Kidney tubule cell (primary cell): Measurements from ENCODE around the gene PLXNA3.

Experiments used
- DNase-seq: peaks from one replicate; pipeline ENCODE4 v3.0.0-alpha.2; 2018; ENCODE audit warnings: low spot score

Gene PLXNA3

GRCh38 chrX:154458116-154458953 is at the start of gene PLXNA3:
PLXNA3 (plus strand) TSS chrX:154458281; CDS start chrX:154460184, 1,903 bp downstream.
- DNase-seq = peak; percentile 50

GRCh38 chrX:154408659-154409221 is 49.3 kb upstream of the PLXNA3 start:
- no peak for DNase-seq

DNA sequence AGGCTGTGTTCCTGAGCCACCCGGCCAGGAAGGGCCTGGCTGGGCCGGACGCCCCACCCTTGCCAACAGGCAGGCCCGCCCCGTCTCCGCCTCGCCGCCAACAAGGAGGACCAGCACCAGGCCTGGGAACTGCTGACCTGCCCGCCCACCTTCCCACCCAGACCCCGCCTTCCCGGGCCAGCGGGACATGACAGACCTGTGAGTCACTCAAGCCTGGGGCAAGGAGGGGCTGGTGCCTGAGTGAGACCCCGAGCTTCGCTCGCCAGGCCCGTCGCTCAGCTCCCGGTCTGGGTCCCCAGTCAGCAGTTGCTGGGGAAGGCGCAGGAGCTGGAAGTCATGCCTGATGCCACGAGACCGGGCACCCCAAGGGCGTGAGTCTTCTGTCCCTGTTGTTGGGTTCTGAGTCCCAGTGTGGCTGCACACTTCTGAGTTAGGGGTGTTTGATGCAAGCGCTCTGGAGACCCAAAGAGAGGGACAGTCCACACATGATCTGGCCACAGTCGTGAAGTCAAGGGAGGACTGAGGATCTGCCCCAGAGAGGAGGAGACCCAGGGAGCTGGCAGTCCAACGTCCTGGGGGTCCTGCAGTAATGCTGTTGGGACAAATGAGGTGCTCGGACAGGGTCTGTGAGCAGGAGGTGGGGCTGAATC is 48.7 kb upstream of the PLXNA3 start, which contains the start of gene DNASE1L1:
TSS of gene DNASE1L1 (minus strand) at position 33 of the 650 bp plus-strand sequence. CDS start 3,686 bp downstream, outside the sequence.
- DNase-seq = peak; percentile 75

DNA sequence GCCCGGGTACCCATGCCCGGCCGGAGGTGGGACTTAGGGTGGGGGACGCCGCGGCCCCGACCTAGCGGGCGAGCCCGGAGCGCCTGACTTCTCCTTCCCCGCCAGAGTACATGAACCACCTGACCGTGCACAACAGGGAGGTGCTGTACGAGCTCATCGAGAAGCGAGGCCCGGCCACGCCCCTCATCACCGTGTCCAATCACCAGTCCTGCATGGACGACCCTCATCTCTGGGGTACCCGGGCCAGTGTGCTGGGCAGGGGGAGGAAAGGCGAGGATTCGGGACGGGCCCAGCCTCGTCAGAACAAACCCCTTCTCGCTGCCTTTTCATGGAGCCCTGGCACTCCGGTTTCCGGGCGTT is 46.1 kb upstream of the PLXNA3 start:
- DNase-seq = peak; percentile 58

GRCh38 chrX:154412468-154412867 is 45.6 kb upstream of the PLXNA3 start:
- no peak for DNase-seq

DNA sequence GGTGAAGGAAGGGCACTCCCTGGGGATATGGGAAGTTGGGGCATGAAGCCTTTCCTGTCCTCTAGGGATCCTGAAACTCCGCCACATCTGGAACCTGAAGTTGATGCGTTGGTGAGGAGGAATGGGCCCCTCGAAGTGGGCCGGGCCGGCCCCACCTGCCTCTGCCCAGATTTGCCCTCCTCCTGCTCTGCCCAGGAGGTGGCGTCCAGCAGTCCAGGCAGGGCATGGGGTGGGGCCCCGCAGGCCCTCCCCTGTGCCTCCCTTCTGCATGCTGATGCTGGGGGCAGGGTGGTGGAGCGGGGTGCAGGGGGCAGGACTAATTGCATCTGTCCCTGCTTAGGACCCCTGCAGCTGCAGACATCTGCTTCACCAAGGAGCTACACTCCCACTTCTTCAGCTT is 44.9 kb upstream of the PLXNA3 start:
- no peak for DNase-seq

- no peak for DNase-seq
These were observed 40.9 kb upstream of the PLXNA3 start for GRCh38 chrX:154417157-154417556.

DNA sequence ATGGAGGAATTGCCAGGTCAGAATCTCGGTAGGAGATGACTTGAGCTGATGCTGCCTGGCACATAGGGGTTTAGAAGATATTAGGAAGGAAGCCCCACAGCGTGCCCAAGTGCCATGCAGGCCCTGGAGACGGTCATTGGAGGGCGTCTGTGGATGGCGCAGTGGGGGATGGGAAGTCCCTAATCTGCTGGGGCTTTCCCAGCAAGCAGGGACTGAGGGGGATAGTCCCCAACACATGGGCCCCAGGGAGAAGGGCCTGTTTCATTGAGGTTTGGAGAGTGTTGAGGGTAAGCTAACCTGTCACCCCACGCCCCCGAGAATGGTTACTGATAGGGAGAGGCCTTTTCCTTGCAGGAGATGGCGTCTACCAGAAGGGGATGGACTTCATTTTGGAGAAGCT is 38.9 kb upstream of the PLXNA3 start:
- DNase-seq = no peak

GRCh38 chrX:154419688-154420401 is 38.2 kb upstream of the PLXNA3 start:
- no peak for DNase-seq

DNA sequence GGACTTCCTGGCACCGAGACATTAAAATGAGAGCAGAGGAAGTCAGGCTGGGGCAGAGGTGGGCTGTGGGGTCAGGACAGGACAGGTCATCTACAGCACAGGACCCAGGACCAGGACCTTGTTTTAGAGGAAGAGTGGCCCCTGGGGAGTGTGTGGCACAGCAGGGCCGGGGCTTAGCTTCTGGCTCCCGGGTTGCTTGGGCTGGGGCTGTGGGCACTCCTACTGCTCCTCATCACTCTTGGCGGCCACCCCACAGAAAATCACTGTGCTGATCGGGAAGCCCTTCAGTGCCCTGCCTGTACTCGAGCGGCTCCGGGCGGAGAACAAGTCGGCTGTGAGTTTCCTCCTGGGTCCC is 37.7 kb upstream of the PLXNA3 start:
- DNase-seq = no peak

DNA sequence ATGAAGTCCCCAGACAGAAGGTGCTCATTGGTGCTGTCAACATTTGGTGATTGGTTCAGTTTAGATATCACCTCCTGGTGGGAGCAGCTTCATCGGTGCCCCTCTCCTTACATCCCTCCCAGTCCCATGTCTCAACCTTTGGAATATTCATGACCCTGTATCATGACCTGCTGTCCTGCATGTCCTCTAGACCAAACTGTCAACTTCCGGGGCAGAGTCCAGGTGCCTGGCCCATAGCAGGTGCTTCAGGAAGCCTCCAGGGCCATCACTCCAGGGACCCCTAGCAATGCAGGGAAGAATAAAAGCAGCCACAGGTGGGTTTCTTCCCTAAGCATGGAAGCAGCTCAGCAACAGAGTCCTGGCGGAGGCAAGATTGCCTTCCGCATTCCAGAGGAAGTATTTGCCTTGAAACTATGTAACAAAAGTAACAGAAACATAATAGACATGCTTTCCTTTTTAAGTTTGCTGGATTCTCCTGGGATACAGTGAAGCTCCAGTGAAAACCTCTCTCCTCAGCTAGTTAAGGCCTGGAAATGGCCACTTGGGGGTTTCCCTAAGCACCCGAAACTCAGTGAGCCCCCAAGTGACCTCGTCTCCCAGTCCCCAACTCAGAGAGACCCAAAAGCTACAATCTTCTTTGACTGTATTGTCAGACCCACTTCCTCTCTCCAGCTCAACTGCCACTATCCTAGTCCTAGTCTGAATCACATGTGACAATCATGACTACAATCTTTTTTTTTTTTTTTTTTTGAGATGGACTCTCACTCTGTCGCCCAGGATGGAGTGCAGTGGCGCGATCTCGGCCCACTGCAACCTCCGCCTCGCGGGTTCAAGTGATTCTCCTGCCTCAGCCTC is 30.9 kb upstream of the PLXNA3 start:
- DNase-seq = peak; percentile 27

- peak; percentile 92 for DNase-seq
These were observed 29.6 kb upstream of the PLXNA3 start, which contains the start of gene ATP6AP1 for GRCh38 chrX:154428176-154429171. ATP6AP1 (plus strand) TSS chrX:154428677; CDS start chrX:154428693, 16 bp downstream.

DNA sequence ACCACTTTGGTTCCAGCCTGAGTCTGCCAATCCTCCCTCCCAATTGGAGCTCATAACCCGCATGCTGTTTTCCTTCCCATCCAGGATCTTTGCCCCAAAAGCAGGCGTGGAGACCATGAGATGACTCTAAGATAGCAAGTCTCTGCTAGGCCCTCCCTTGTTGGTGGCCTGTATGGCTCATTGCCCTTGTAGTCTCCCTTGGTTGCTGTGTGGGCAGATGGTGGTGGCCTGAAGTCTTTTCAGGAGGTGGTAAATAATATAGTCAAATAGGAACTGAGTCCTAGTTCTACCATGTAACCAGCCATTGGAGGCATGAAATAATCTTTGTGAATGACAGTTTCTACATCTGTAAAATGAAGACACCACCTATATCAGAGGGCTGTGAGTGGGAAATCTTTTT is 28.4 kb upstream of the PLXNA3 start:
- no peak for DNase-seq

GRCh38 chrX:154430479-154430878 is 27.6 kb upstream of the PLXNA3 start:
- DNase-seq = no peak

DNA sequence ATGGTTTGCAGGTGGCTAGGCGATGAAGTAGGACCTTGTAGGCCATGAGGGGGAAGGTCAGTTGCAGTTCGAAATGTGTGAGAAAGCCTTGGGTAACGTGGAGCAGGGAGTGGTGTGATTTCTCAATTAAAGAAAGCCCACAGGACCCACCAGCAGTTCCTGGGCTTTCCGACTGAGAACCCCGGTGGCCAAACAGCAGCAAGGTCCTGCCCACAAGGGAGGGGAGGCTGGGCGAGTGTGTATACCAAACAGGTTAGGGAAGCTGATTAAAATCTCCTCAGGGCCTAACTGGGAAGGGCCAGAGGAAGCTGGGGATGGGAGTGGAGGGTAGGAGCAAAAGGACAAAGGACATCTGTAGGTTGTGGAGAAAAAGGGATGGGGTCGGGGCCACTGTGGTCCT is 27.2 kb upstream of the PLXNA3 start:
- DNase-seq = no peak

DNA sequence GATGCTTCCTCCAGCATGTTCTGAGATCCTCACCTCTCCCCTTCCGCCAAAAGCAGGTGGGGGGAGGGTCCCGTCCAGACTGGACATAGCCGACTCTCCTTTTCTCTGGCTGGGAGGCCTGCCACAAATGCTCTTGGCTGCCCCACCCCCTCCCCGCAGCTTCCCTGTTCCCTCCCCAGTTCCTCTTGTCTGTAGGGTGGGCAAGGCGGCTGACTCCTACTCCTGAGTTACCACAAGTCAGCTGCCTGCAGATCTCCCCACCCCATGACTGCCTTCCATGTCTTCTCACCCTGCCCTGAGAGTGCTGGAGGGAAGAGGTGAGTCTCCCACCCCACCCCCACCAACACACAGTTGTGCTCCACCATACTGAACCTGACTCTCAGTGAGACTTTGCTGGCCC is 26.7 kb upstream of the PLXNA3 start:
- no peak for DNase-seq

DNA sequence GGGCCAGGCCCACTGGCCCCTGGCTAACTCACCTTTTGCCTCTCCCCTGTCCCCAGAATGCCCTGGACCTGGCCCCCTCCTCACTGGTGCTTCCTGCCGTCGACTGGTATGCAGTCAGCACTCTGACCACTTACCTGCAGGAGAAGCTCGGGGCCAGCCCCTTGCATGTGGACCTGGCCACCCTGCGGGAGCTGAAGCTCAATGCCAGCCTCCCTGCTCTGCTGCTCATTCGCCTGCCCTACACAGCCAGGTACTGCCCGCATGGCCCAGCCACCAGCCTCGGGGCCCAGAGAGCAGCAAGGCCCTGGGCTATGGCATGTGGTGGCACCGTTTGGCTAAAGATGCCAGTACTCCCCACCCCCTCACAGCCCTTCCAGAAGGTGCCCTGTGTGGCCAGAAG is 25.9 kb upstream of the PLXNA3 start:
- DNase-seq = no peak

- no peak for DNase-seq
These were observed 24.5 kb upstream of the PLXNA3 start for GRCh38 chrX:154433605-154434004.

DNA sequence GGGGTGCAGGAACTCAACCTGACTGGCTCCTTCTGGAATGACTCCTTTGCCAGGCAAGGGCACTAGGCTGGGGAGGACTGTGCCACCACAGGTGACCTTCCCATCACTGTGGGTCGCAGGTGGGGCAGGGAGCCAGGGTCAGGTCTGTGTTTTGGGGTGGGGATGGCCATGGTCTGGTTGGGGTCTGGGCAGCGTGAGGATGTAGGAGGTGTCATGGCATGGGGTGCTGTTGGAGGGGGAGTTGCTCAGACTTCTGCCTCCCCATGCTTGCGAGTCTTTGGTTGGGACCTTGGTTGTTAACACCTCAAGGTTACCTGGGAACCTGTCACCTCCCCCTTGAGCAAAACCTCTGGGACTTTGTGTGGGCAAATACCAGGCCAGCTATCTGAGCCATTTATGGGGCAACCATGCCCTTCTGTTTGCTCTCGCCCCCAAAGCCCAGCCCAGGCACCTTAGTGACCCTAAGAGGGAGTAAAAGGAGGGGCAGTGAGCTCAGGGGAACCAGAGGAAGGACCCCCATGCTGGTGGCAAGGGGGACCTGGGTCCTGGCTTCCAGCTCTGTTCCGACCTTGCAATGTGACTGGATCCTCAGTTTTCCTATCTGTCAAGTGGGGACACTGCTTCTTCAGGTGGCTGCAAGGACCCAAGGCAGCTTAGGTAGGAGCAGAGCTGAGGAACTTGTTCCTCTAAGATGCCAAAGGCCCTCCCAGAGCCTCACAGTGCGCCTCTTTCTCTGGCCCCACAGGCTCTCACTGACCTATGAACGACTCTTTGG is 23.5 kb upstream of the PLXNA3 start:
- DNase-seq = no peak
